D721Med (cell line): Measurements from ENCODE around the gene ST7.
"Not testable (repeated sequence)": the region's sequence is repeated elsewhere in the genome, so short reads cannot be mapped to it uniquely, and the experiment has no call there.

Experiments
- DNase-seq: peaks from one replicate; pipeline ENCODE4 v3.0.0; 2011; ENCODE audit warnings: low spot score; ENCODE audit not compliant: insufficient read length
- FAIRE-seq: peaks from 2 replicates; lab custom pipeline; 2011; peaks lifted over from hg19 to GRCh38; lab: Jason Lieb, UNC
- CTCF ChIP-seq: IDR thresholded peaks from 2 replicates; pipeline ENCODE4 v1.5.1; 2012; ENCODE audit warnings: mild to moderate bottlenecking, control low read depth; ENCODE audit not compliant: insufficient read depth; ENCODE audit errors: missing control alignments

The ST7 gene

DNA sequence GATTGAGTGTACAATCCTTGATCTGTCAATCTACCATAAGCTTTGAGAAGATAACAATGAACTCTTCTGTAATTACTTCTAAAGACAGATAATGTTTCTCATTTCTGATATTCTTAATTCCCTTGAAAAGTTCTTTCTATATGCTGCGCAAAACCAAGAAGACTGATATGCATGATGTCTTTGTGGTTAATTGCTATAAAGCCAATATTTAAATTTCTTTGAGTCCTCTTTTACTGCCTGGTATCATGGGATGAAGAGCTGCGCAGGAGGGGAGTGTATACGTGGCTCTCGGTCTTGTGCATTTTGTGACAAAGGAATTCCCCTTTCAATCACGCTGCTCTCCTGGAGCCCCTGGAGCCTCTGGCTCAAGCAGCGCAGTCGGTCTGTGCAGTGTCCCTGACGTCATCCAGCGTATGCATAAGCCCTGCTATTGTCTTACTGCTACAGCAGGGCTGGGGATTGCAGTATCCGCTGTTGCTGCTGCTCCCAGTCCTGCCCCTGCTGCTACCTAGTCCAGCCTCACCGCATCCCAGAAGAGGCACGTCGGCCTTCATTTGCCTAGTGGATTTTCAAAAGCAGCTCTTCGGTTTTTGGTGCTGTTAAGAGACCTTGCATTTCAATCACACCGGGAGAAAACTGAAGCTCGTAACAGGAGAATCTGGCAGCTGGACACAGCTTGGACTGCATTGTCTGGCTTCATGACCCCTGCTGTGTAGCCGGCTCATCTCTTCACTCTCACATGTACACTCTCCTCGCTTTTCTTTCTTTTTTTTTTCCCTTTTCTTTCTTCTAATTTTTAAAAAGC, 66.7 kb downstream of the ST7 start:
- no peak for TF ChIP-seq CTCF
- DNase-seq (no peak), FAIRE-seq (no peak)

DNA sequence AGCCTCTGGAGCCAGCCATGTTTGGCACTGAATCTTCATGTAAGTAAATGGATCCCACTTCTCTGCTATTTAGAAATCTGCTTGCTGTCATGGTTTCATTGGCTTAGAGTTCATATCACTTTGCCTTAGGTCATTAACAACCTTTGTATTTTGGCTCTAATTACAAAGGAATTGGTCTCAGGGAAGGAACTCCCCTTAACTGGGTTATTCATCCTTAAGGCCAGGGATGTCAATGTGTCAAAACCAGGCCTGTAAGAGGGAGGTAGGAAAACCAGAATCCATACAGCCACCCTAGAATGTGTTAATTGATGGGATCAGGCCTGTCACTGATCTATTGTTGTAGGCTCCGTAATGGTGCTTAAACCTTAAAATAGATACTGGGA, 67.3 kb downstream of the ST7 start:
- no peak for FAIRE-seq
- no peak for DNase-seq
- TF ChIP-seq CTCF = no peak

DNA sequence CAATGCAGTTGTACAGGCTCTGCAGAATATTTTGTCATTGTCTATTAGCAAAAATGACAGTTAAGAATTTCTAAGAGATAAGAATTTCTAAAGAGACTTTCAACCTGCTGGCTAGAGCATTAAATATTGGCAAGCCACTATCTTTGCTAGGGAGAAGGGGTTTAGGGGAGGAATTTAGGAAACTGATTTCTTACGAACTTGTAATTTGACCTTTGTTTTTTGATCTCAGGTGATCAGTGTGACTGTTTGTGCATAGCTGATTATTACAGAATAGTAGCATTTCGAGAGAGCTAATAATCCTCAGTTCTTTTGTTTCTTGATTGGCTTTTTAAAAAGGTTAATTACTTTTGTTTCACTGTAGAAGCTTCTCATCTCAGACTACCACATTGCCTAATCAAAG, 68.1 kb downstream of the ST7 start:
- FAIRE-seq = no peak
- TF ChIP-seq CTCF = no peak
- DNase-seq = no peak

DNA sequence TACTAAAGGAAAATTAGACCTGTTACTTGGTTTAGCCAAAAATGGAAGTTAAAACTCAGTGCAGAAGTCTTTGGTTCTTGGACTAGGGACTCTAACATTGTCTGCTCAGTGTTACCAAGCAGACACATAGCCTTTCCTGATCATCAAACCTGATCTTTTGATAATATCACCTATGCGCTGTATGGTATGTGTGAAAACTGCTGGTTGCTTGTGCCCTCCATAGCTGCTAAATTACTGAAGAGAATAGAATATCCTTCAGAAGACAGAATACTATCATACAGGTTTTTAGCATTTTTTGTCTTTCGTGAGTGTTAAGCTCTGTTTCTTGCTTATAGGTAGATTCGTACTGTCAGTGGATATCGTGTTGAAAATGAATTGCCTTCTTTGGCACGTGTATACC, 68.7 kb downstream of the ST7 start:
- DNase-seq (no peak), FAIRE-seq (no peak)
- no peak for TF ChIP-seq CTCF

DNA sequence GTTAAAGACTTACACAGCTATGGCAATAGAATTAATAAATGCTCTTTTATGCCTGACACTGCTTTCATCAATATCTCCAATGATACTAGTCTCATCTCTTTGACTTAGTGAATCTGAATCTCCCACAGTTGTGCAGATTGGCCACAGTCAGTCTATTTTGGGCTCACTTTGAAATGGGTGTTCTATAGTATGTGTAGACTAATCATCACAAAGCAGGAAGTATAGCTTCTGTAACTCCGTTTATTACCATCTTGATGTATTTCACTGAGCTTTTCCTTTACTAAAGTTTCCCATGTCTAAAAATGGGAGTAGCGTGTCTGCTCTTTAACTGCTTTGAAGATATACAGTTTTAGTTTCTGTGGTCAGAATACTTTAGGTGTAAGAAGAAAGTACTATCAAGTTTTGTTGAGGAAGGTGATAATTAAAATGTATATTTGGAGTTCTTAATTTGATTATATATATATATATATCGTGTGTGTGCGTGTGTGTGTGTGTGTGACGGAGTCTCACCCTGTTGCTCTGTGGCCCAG, 70.1 kb downstream of the ST7 start:
- FAIRE-seq (no peak), DNase-seq (no peak)

GRCh38 chr7:117024811-117025210, 71.5 kb downstream of the ST7 start:
- TF ChIP-seq CTCF = no peak
- no peak for DNase-seq
- FAIRE-seq = no peak

More for the DNA sequence above, 70.1 kb downstream of the ST7 start:
- no peak for TF ChIP-seq CTCF

DNA sequence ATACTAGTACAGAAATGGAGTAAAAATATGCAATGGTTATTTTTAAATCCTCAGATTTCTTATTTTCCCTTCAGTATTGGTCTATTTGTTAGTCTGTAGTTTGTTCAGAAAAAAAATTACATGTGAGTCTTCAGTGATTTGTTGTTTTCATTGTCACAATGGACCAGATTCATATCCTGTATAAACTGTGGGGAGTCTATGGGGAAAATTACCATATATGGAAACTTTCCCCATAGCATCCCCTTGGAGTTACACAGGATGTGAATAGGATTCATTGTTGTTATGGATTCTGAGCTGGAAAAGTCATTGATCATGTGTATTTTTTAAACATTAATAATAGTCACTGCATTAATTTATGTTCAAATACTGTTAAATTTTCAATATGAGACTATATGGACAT, 72.6 kb downstream of the ST7 start:
- TF ChIP-seq CTCF = no peak
- FAIRE-seq (no peak), DNase-seq (no peak)

DNA sequence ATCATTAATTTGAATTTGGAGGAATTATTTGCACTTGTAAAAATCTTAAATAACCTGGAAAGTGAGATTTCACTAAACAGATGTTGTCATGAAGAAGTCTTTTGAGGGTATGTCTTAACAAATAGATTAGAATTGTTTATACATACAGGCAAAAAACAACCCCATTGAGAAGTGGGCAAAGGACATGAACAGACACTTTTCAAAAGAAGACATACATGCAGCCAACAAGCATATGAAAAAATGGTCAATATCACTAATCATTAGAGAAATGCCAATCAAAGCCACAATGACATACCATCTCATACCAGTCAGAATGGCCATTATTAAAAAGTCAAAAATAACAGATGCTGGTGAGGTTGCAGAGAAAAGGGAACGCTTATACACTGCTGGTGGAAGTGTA, 77.0 kb downstream of the ST7 start:
- FAIRE-seq = not testable (repeated sequence)

DNA sequence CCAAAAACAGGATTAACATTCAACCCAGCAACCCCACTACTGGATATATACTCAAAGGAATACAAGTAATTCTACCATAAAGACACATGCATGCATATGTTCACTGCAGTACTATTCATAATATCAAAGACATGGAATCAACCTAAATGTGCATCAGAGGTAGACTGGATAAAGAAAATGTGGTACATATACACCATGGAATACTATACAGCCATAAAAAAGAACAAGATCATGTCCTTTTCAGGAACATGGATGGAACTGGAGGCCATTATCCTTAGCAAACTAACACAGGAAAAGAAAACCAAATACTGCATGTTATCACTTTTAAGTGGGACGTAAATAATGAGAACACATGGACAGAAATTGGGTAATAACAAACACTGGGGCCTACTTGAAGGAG, 77.5 kb downstream of the ST7 start:
- DNase-seq, FAIRE-seq: not testable (repeated sequence)

More for the DNA sequence above, 77.0 kb downstream of the ST7 start:
- not testable (repeated sequence) for DNase-seq
